Measurements from ENCODE around the gene PODN. TPM values are rescaled to one million over a fixed set of nuclear protein-coding genes. Genes with fewer than 3 reads are reported as not detected.

PODN gene
- total RNA-seq, 1 donor, result 0.63 TPM

GRCh38 chr1:53043271-53043670 lies 18.7 kb upstream of the PODN start:
- Histone ChIP-seq H3K4me1 (ENCODE audit: insufficient read depth, low read length) (no peaks in the 10 kb centered on the region), H3K27me3 (ENCODE audit: insufficient read depth, low read length) (no peaks in the 10 kb centered on the region), H3K4me3 (ENCODE audit: low read length) (no peak overlapping the region), H3K9me3 (ENCODE audit: low read depth, low read length) (no peaks in the 10 kb centered on the region)

- H3K4me1 ChIP-seq (ENCODE audit: insufficient read depth, low read length), result no peaks in the 10 kb centered on the region
- no peaks in the 10 kb centered on the region for H3K9me3 ChIP-seq (ENCODE audit: low read depth, low read length)
- H3K27me3 ChIP-seq (ENCODE audit: insufficient read depth, low read length), result no peaks in the 10 kb centered on the region
- no peak overlapping the region for H3K4me3 ChIP-seq (ENCODE audit: low read length)
Measured at GRCh38 chr1:53044926-53045325, 17.1 kb upstream of the PODN start.

GRCh38 chr1:53046930-53047329 lies 15.1 kb upstream of the PODN start:
- Histone ChIP-seq H3K4me1 (ENCODE audit: insufficient read depth, low read length) (no peaks in the 10 kb centered on the region), H3K27me3 (ENCODE audit: insufficient read depth, low read length) (no peaks in the 10 kb centered on the region), H3K4me3 (ENCODE audit: low read length) (no peak overlapping the region), H3K9me3 (ENCODE audit: low read depth, low read length) (no peaks in the 10 kb centered on the region)

- H3K27me3 ChIP-seq (ENCODE audit: insufficient read depth, low read length), result no peaks in the 10 kb centered on the region
- no peaks in the 10 kb centered on the region for H3K9me3 ChIP-seq (ENCODE audit: low read depth, low read length)
- no peaks in the 10 kb centered on the region for H3K4me1 ChIP-seq (ENCODE audit: insufficient read depth, low read length)
- H3K4me3 ChIP-seq (ENCODE audit: low read length), result no peak overlapping the region
Measured at GRCh38 chr1:53047737-53048736, 14.0 kb upstream of the PODN start.

GRCh38 chr1:53048960-53049573 lies 12.9 kb upstream of the PODN start:
- Histone ChIP-seq H3K9me3 (ENCODE audit: low read depth, low read length) (no peaks in the 10 kb centered on the region), H3K4me1 (ENCODE audit: insufficient read depth, low read length) (no peaks in the 10 kb centered on the region), H3K27me3 (ENCODE audit: insufficient read depth, low read length) (no peaks in the 10 kb centered on the region), H3K4me3 (ENCODE audit: low read length) (no peak overlapping the region)

GRCh38 chr1:53049574-53049967 lies 12.4 kb upstream of the PODN start:
- no peak overlapping the region for H3K4me3 ChIP-seq (ENCODE audit: low read length)
- no peaks in the 10 kb centered on the region for H3K4me1 ChIP-seq (ENCODE audit: insufficient read depth, low read length)
- H3K9me3 ChIP-seq (ENCODE audit: low read depth, low read length), result no peaks in the 10 kb centered on the region
- H3K27me3 ChIP-seq (ENCODE audit: insufficient read depth, low read length), result no peaks in the 10 kb centered on the region

- no peaks in the 10 kb centered on the region for H3K27me3 ChIP-seq (ENCODE audit: insufficient read depth, low read length)
- no peak overlapping the region for H3K4me3 ChIP-seq (ENCODE audit: low read length)
- H3K9me3 ChIP-seq (ENCODE audit: low read depth, low read length), result no peaks in the 10 kb centered on the region
- H3K4me1 ChIP-seq (ENCODE audit: insufficient read depth, low read length), result no peaks in the 10 kb centered on the region
Measured at GRCh38 chr1:53050310-53050709, 11.7 kb upstream of the PODN start.

- Histone ChIP-seq H3K27me3 (ENCODE audit: insufficient read depth, low read length) (no peaks in the 10 kb centered on the region), H3K4me3 (ENCODE audit: low read length) (no peak overlapping the region), H3K9me3 (ENCODE audit: low read depth, low read length) (no peaks in the 10 kb centered on the region), H3K4me1 (ENCODE audit: insufficient read depth, low read length) (no peaks in the 10 kb centered on the region)
Measured at GRCh38 chr1:53051676-53052075, 10.3 kb upstream of the PODN start.

GRCh38 chr1:53057127-53057526 lies 4.9 kb upstream of the PODN start:
- Histone ChIP-seq H3K4me3 (ENCODE audit: low read length) (no peak overlapping the region), H3K27me3 (ENCODE audit: insufficient read depth, low read length) (peaks cover 21% of the 10 kb centered on the region), H3K9me3 (ENCODE audit: low read depth, low read length) (no peaks in the 10 kb centered on the region), H3K4me1 (ENCODE audit: insufficient read depth, low read length) (no peaks in the 10 kb centered on the region)

GRCh38 chr1:53060579-53060978 lies 1.4 kb upstream of the PODN start:
- Histone ChIP-seq H3K4me3 (ENCODE audit: low read length) (no peak overlapping the region), H3K9me3 (ENCODE audit: low read depth, low read length) (no peaks in the 10 kb centered on the region), H3K27me3 (ENCODE audit: insufficient read depth, low read length) (peaks cover 36% of the 10 kb centered on the region), H3K4me1 (ENCODE audit: insufficient read depth, low read length) (peaks cover 4% of the 10 kb centered on the region)

- peaks cover 36% of the 10 kb centered on the region for H3K27me3 ChIP-seq (ENCODE audit: insufficient read depth, low read length)
- no peaks in the 10 kb centered on the region for H3K9me3 ChIP-seq (ENCODE audit: low read depth, low read length)
- H3K4me1 ChIP-seq (ENCODE audit: insufficient read depth, low read length), result peaks cover 4% of the 10 kb centered on the region
- no peak overlapping the region for H3K4me3 ChIP-seq (ENCODE audit: low read length)
Measured at GRCh38 chr1:53061123-53061858, 722 bp upstream of the PODN start.

- no peak overlapping the region for H3K4me3 ChIP-seq (ENCODE audit: low read length)
- H3K27me3 ChIP-seq (ENCODE audit: insufficient read depth, low read length), result peaks cover 36% of the 10 kb centered on the region
- H3K9me3 ChIP-seq (ENCODE audit: low read depth, low read length), result no peaks in the 10 kb centered on the region
- peaks cover 4% of the 10 kb centered on the region for H3K4me1 ChIP-seq (ENCODE audit: insufficient read depth, low read length)
Measured at GRCh38 chr1:53062708-53063591, 937 bp downstream of the PODN start.

- Histone ChIP-seq H3K9me3 (ENCODE audit: low read depth, low read length) (no peaks in the 10 kb centered on the region), H3K27me3 (ENCODE audit: insufficient read depth, low read length) (peaks cover 36% of the 10 kb centered on the region), H3K4me1 (ENCODE audit: insufficient read depth, low read length) (peaks cover 4% of the 10 kb centered on the region), H3K4me3 (ENCODE audit: low read length) (no peak overlapping the region)
Measured at GRCh38 chr1:53063744-53064515, 1.9 kb downstream of the PODN start.

- Histone ChIP-seq H3K9me3 (ENCODE audit: low read depth, low read length) (no peaks in the 10 kb centered on the region), H3K4me1 (ENCODE audit: insufficient read depth, low read length) (peaks cover 4% of the 10 kb centered on the region), H3K4me3 (ENCODE audit: low read length) (no peak overlapping the region), H3K27me3 (ENCODE audit: insufficient read depth, low read length) (peaks cover 28% of the 10 kb centered on the region)
Measured at GRCh38 chr1:53065391-53065790, 3.4 kb downstream of the PODN start.

Measured in mononuclear cell (primary cell).